GM19025 (cell line): ENCODE data around the gene FOXO6.

Experiments used
- ATAC-seq: cut with Tn5 transposase; IDR thresholded peaks from one replicate; pipeline ENCODE4 v1.9.1; 2021; ENCODE audit warnings: mild to moderate bottlenecking, low read depth, moderate library complexity; ENCODE audit not compliant: unreplicated experiment

The FOXO6 gene

GRCh38 chr1:41364442-41365319, 3.4 kb downstream of the FOXO6 start:
- no peak for ATAC-seq

GRCh38 chr1:41365320-41365633, 4.0 kb downstream of the FOXO6 start:
- ATAC-seq, result no peak

- no peak for ATAC-seq
Observed at GRCh38 chr1:41365772-41366454, 4.7 kb downstream of the FOXO6 start.

- ATAC-seq, result no peak
Observed at GRCh38 chr1:41366455-41367287, 5.4 kb downstream of the FOXO6 start.

GRCh38 chr1:41367288-41367642, 6.0 kb downstream of the FOXO6 start:
- ATAC-seq, result no peak

- no peak for ATAC-seq
Observed at GRCh38 chr1:41368366-41368765, 7.1 kb downstream of the FOXO6 start.

GRCh38 chr1:41368801-41369200, 7.6 kb downstream of the FOXO6 start:
- ATAC-seq, result no peak

- no peak for ATAC-seq
Observed at GRCh38 chr1:41369531-41369930, 8.3 kb downstream of the FOXO6 start.

GRCh38 chr1:41370225-41370624, 9.0 kb downstream of the FOXO6 start:
- ATAC-seq, result no peak

GRCh38 chr1:41370756-41371420, 9.7 kb downstream of the FOXO6 start:
- ATAC-seq, result no peak

GRCh38 chr1:41371630-41372599, 10.7 kb downstream of the FOXO6 start:
- ATAC-seq, result no peak

GRCh38 chr1:41372600-41372993, 11.4 kb downstream of the FOXO6 start:
- no peak for ATAC-seq

- no peak for ATAC-seq
Observed at GRCh38 chr1:41373373-41373772, 12.1 kb downstream of the FOXO6 start.

- no peak for ATAC-seq
Observed at GRCh38 chr1:41374711-41375110, 13.5 kb downstream of the FOXO6 start.

GRCh38 chr1:41377397-41377796, 16.2 kb downstream of the FOXO6 start:
- ATAC-seq, result no peak

- no peak for ATAC-seq
Observed at GRCh38 chr1:41378222-41378621, 17.0 kb downstream of the FOXO6 start.

- ATAC-seq, result no peak
Observed at GRCh38 chr1:41378999-41379737, 17.9 kb downstream of the FOXO6 start.

- no peak for ATAC-seq
Observed at GRCh38 chr1:41379738-41380130, 18.5 kb downstream of the FOXO6 start.

GRCh38 chr1:41380195-41380594, 19.0 kb downstream of the FOXO6 start:
- no peak for ATAC-seq
